HUES64 (cell line): ENCODE data around the gene ZNF716.
"Not testable (repeated sequence)": the region's sequence is repeated elsewhere in the genome, so short reads cannot be mapped to it uniquely, and the experiment has no call there.

Experiments
- H3K27ac ChIP-seq: 2 replicates; pipeline ENCODE4 v1.7.0; 2013; ENCODE audit warnings: low read depth, low read length, inconsistent platforms
- H3K27me3 ChIP-seq: 2 replicates; pipeline ENCODE4 v1.6.1; 2013; ENCODE audit warnings: mild to moderate bottlenecking, low read length; ENCODE audit not compliant: insufficient read depth
- H3K36me3 ChIP-seq: 2 replicates; pipeline ENCODE4 v1.6.1; 2013; ENCODE audit warnings: mild to moderate bottlenecking, low read length; ENCODE audit not compliant: insufficient read depth
- H3K4me1 ChIP-seq: 2 replicates; pipeline ENCODE4 v1.6.1; 2013; ENCODE audit warnings: mild to moderate bottlenecking, low read length, moderate library complexity; ENCODE audit not compliant: insufficient read depth
- H3K4me3 ChIP-seq: 2 replicates; pipeline ENCODE4 v1.5.1; 2013; ENCODE audit warnings: mild to moderate bottlenecking, low read length, moderate library complexity
- H3K9ac ChIP-seq: 2 replicates; pipeline ENCODE4 v1.6.1; 2013; ENCODE audit warnings: mild to moderate bottlenecking, low read depth, low read length
- H3K9me3 ChIP-seq: 2 replicates; pipeline ENCODE4 v1.6.1; 2013; ENCODE audit warnings: low read depth, low read length; ENCODE audit not compliant: insufficient read depth
- WGBS: fragments of 150-250, 120-280 bp; methylation state at CpG from one replicate; pipeline ENCODE4 v1.1.7; 2013; ENCODE audit warnings: missing lambda C conversion rate; 5-methylcytosine and 5-hydroxymethylcytosine counted together

The ZNF716 gene

DNA sequence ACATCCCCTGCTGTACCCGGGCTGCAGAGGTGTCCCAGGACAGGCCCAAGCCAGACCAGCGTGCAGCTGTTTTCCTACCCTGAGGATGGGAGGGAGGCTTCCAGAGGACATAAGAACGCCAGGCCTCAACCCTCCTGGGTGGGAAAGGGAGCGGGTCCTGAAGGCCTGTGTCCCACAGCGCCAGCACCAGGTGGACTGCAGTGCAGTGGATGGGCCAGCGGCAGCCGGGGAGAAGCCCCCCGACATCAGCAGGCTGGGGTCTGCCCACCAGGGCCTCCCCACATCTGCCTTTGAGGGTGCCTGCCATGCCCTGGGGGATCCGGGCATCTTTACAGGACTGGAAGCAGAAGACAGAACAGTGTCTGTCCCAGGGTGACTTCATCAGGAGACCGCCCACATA, 22.8 kb upstream of the ZNF716 start:
- no peaks in the 10 kb centered on the region for H3K4me1 ChIP-seq
- H3K9me3 ChIP-seq: peaks cover 82% of the 10 kb centered on the region
- no peak overlapping the region for H3K9ac ChIP-seq
- no peaks in the 10 kb centered on the region for H3K27me3 ChIP-seq
- WGBS: 82% methylated on average over 10 of the region's 10 CpGs
- H3K27ac ChIP-seq: no peak overlapping the region
- no peaks in the 10 kb centered on the region for H3K36me3 ChIP-seq
- no peak overlapping the region for H3K4me3 ChIP-seq

DNA sequence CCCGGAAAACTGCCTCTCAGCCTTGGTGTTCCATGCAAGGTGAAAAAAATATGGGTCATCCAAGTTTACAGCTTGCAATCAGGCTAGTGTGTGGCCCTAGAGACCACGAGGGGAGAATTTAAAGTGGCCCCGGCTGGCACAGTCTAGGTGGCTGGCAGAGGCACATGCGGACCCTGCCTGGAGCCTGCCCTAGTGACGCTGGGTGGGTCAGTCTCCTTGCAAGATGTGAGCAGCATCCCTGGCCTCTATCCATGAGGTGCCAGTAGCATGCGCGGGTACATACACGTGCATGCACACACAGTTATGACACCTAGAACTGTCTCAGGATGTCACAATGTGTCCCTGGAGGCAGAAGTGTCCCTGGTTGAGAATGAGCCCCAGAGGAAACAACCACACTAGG, 22.4 kb upstream of the ZNF716 start:
- Histone ChIP-seq H3K27ac (no peak overlapping the region), H3K9me3 (peaks cover 83% of the 10 kb centered on the region), H3K27me3 (no peaks in the 10 kb centered on the region), H3K4me1 (no peaks in the 10 kb centered on the region), H3K9ac (no peak overlapping the region), H3K36me3 (no peaks in the 10 kb centered on the region), H3K4me3 (no peak overlapping the region)
- WGBS: 86% methylated on average over 8 of the region's 8 CpGs

DNA sequence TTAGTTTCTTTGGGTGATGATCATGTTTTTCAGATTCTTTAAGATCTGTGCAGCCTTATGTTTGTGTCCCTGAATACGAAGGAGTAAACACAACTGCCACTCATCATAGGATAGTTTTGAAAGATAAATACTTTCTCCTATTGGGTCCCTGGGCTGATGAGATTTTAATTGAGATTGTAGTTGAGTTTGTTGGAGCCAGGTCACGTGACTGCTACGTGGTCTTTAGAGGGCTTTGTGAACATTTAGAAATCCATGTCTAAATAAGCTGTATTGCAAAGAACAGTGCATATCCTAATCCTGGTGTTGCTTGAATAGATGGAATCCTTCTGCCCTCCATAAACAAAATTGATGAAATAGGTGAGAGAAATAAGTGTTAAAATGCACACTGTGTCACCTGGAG, 17.4 kb upstream of the ZNF716 start:
- WGBS: 60% methylated on average over 2 of the region's 3 CpGs
- no peak overlapping the region for H3K9ac ChIP-seq
- peaks cover 83% of the 10 kb centered on the region for H3K9me3 ChIP-seq
- no peaks in the 10 kb centered on the region for H3K36me3 ChIP-seq
- no peaks in the 10 kb centered on the region for H3K27me3 ChIP-seq
- H3K27ac ChIP-seq: no peak overlapping the region
- no peaks in the 10 kb centered on the region for H3K4me1 ChIP-seq
- no peak overlapping the region for H3K4me3 ChIP-seq

DNA sequence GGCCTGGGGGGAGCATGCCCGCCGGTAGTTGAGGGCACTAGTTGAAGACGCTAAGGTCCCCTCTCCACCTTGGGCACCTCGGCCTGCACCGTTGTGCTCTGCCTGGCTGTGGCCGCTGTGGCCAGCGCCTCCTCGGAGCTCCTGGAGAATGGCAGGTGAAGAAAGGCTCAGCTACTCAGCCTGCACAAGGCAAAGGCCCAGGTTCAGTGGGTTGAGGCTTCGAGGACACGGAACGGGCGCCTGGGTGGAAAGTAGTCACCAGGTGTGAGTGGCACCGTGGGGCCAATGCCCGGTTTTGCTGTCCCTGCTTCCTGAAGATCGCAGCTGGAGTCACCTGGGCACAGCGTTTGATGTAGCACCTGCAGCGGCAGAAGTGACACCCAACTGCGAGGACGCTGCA, 12.4 kb upstream of the ZNF716 start:
- 92% methylated on average over 19 of the region's 19 CpGs for WGBS
- Histone ChIP-seq H3K9ac (no peak overlapping the region), H3K9me3 (peaks cover 88% of the 10 kb centered on the region), H3K4me1 (no peaks in the 10 kb centered on the region), H3K36me3 (no peaks in the 10 kb centered on the region), H3K4me3 (no peak overlapping the region), H3K27me3 (no peaks in the 10 kb centered on the region), H3K27ac (no peak overlapping the region)

DNA sequence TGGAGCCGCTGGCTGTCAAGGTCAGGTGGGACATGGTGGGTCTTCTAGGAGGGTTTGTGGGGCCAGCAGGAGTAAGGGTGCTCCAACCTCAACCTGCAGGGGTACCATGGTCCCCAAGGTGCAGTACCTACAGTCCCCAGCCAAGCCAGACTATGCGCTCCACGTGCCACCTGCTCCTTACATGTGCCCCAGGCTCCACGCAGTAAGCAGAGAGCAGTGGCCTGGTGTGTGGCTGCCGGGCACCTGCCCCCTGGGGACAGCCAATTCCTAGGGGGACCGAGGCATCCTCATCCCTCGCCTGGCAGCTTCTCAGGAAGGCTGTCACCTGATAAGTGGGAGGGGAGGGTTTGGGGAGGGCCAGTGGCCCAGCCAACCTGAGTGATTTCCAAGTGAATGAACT, 11.7 kb upstream of the ZNF716 start:
- Histone ChIP-seq H3K4me3 (no peak overlapping the region), H3K36me3 (no peaks in the 10 kb centered on the region), H3K9me3 (peaks cover 88% of the 10 kb centered on the region), H3K4me1 (no peaks in the 10 kb centered on the region), H3K27me3 (no peaks in the 10 kb centered on the region), H3K27ac (no peak overlapping the region), H3K9ac (no peak overlapping the region)
- WGBS: 83% methylated on average over 7 of the region's 7 CpGs

DNA sequence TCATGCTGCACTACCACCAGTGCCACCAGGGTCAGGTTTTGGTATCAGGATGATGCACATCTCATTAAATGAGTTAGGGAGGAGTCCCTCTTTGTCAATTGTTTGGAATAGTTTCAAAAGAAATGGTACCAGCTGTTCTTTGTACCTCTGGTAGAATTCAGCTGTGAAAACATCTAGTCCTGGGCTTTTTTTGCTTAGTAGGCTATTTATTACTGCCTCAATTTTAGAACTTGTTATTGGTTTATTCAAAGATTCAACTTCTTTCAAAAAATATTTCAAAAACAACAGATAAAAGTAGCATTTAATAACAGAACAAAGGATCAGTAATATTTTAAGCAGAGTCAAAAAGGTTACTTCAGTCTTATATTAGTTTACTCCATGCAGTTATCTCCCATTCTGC, 6.4 kb upstream of the ZNF716 start:
- Histone ChIP-seq H3K27me3 (no peaks in the 10 kb centered on the region), H3K9ac (no peak overlapping the region), H3K9me3 (peaks cover 72% of the 10 kb centered on the region), H3K4me1 (no peaks in the 10 kb centered on the region), H3K27ac (no peak overlapping the region), H3K36me3 (no peaks in the 10 kb centered on the region), H3K4me3 (no peak overlapping the region)

DNA sequence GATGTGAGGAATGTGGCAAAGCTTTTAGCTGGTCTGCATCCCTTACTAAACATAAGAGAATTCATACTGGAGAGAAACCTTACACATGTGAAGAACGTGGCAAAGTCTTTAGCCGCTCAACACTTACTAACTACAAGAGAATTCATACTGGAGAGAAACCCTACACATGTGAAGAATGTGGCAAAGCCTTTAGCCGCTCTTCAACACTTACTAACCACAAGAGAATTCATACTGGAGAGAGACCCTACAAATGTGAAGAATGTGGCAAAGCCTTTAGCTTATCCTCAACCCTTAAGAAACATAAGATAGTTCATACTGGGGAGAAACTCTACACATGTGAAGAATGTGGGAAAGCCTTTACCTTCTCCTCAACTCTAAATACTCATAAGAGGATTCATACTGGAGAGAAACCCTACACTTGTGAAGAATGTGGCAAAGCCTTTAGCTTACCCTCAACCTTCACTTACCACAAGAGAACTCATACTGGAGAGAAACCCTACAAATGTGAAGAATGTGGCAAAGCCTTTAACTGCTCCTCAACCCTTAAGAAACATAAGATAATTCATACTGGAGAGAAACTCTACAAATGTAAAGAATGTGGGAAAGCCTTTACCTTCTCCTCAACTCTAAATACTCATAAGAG, 19.3 kb downstream of the ZNF716 start:
- H3K27ac ChIP-seq, H3K4me1 ChIP-seq, H3K27me3 ChIP-seq, H3K36me3 ChIP-seq, H3K9ac ChIP-seq, H3K4me3 ChIP-seq: not testable (repeated sequence)
- H3K9me3 ChIP-seq: peaks cover 91% of the 10 kb centered on the region
- 69% methylated on average over 3 of the region's 3 CpGs for WGBS

DNA sequence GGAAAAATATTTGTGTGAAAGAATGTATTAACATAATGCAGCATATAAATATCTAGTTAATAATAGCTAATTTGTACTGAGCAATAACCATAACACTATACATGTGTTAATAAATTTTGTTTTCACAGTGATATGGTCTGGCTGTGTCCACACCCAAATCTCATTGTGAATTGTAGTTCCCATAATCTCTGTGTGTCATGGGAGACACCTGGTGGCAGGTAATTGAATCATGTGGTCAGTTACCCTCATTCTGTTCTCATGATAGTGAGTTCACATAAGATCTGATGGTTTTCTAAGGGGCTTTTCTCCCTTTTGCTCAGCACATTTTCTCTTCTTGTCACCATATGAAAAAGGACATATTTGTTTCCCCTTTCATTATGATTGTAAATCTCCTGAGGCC, 30.3 kb downstream of the ZNF716 start:
- not testable (repeated sequence) for H3K27ac ChIP-seq, H3K4me1 ChIP-seq, H3K27me3 ChIP-seq, H3K36me3 ChIP-seq, H3K4me3 ChIP-seq, H3K9ac ChIP-seq
- peaks cover 88% of the 10 kb centered on the region for H3K9me3 ChIP-seq

DNA sequence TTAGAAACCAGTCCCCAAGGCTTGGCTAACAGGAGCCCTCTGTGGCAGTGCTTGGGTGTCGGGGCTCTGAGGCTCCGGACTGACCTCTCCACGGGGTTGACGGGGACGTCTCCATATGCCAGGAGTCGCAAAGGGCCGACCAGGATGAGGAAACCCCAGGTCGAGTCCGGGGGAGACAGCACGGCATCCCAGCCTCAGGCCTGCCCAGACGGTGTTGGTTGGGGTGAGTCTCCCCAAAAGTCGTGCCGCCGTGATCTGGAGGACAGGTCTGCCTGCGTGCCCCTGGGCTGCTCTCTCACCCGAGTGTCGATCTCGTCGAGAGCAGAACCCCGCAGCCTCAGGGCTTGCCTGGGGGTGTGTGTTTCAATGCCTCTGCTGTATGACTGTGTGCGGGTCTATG, 35.0 kb downstream of the ZNF716 start:
- peaks cover 92% of the 10 kb centered on the region for H3K9me3 ChIP-seq
- not testable (repeated sequence) for H3K27ac ChIP-seq, H3K27me3 ChIP-seq, H3K36me3 ChIP-seq, H3K9ac ChIP-seq, H3K4me3 ChIP-seq, H3K4me1 ChIP-seq
- 88% methylated on average over 21 of the region's 21 CpGs for WGBS

DNA sequence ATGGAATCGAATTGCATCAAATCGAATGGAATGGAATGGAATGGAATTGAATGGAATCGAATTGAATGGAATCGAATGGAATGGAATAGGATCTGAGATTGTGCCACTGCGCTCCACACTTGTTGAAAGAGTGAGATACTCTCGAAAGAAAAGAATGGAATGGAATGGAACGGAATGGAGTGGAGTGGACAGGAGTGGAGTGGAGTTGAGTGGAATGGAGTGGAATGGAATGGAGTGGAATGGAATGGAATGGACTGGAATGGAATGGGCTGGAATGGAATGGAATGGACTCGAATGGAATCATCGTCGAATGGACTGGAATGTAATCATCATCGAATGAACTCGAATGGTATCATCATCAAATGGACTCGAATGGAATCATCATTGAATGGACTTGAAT, 38.0 kb downstream of the ZNF716 start:
- peaks cover 92% of the 10 kb centered on the region for H3K9me3 ChIP-seq
- H3K4me1 ChIP-seq: no peaks in the 10 kb centered on the region
- no peak overlapping the region for H3K9ac ChIP-seq
- H3K36me3 ChIP-seq: no peaks in the 10 kb centered on the region
- H3K27ac ChIP-seq: no peak overlapping the region
- H3K27me3 ChIP-seq: no peaks in the 10 kb centered on the region
- 93% methylated on average over 13 of the region's 13 CpGs for WGBS
- no peak overlapping the region for H3K4me3 ChIP-seq

DNA sequence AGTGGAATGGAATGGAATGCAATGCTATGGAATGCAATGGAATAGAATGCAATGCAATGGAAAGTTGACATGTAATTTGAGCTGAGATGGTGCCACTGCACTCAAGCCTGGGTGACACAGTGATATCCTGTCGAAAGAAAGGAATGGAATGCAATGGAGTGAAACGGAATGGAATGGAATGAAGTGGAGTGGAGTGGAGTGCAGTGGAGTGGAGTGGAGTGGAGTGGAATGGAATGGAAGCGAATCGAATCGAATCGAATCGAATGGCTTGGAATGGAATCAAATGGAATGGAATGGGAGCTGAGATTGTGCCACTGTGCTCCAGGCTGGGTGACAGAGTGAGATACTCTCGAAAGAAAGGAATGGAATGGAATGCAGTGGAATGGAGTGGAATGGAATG, 45.1 kb downstream of the ZNF716 start:
- H3K36me3 ChIP-seq, H3K4me1 ChIP-seq, H3K27me3 ChIP-seq, H3K27ac ChIP-seq, H3K9ac ChIP-seq, H3K4me3 ChIP-seq: not testable (repeated sequence)
- WGBS: 87% methylated on average over 8 of the region's 8 CpGs
- H3K9me3 ChIP-seq: peaks cover 91% of the 10 kb centered on the region

DNA sequence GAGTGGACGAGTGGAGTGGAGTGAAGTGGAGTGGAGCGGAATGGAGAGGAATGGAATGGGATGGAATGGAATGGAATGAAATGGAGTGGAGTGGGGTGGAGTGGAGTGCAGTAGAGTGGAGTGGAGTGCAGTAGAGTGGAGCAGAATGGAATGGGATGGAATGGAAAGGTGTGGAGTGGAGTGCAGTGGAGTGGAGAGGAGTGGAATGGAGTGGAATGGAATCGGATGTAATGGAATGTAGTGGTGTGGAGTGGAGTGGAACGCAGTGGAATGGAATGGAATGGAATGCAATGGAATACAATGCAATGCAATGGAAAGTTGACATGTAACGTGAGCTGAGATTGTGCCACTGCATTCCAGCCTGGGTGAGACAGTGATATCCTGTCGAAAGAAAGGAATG, 46.4 kb downstream of the ZNF716 start:
- Histone ChIP-seq H3K4me1 (no peaks in the 10 kb centered on the region), H3K4me3 (no peak overlapping the region), H3K36me3 (no peaks in the 10 kb centered on the region), H3K9ac (no peak overlapping the region), H3K27ac (no peak overlapping the region), H3K9me3 (peaks cover 90% of the 10 kb centered on the region), H3K27me3 (no peaks in the 10 kb centered on the region)
- 74% methylated on average over 6 of the region's 6 CpGs for WGBS
